ENCODE data around the gene MAP6D1.

- TF ChIP-seq POLR2A (IDR thresholded peaks at IDR 0.05; ENCODE audit: low read length) = no peak
- no peak for TF ChIP-seq GATA1 (IDR thresholded peaks at IDR 0.05; ENCODE audit: low read depth, low read length)
These were observed 48.3 kb downstream of the MAP6D1 start for GRCh38 chr3:183777016-183777618.

All from erythroblast (primary cell).